ENCODE results near the gene XPO1. TPM values are rescaled to one million over a fixed set of nuclear protein-coding genes. Genes with fewer than 3 reads are reported as not detected.

The XPO1 gene
- total RNA-seq, 1 donor from 2014 or later = 140 TPM

GRCh38 chr2:61566566-61566965, 28.4 kb upstream of the XPO1 start:
- no peak for DNase-seq (ENCODE audit: low read depth)
- no peak for FAIRE-seq
- H3K36me3 ChIP-seq (ENCODE audit: control insufficient read depth, insufficient read depth, low read length) = no peaks in the 10 kb centered on the region
- H3K27me3 ChIP-seq (ENCODE audit: control insufficient read depth, insufficient read depth, low read length) = no peaks in the 10 kb centered on the region
- H3K4me3 ChIP-seq (ENCODE audit: low read depth, low read length) = no peak overlapping the region
- no peak for TF ChIP-seq CTCF (IDR thresholded peaks at IDR 0.05; ENCODE audit: insufficient read depth, low read length, severe bottlenecking)

GRCh38 chr2:61562615-61563014, 24.5 kb upstream of the XPO1 start:
- no peak overlapping the region for H3K4me3 ChIP-seq (ENCODE audit: low read depth, low read length)
- H3K36me3 ChIP-seq (ENCODE audit: control insufficient read depth, insufficient read depth, low read length) = no peaks in the 10 kb centered on the region
- FAIRE-seq = no peak
- H3K27me3 ChIP-seq (ENCODE audit: control insufficient read depth, insufficient read depth, low read length) = no peaks in the 10 kb centered on the region
- TF ChIP-seq CTCF (IDR thresholded peaks at IDR 0.05; ENCODE audit: insufficient read depth, low read length, severe bottlenecking) = no peak
- no peak for DNase-seq (ENCODE audit: low read depth)

GRCh38 chr2:61558160-61558559, 20.0 kb upstream of the XPO1 start:
- no peak for TF ChIP-seq CTCF (IDR thresholded peaks at IDR 0.05; ENCODE audit: insufficient read depth, low read length, severe bottlenecking)
- DNase-seq (ENCODE audit: low read depth) = no peak
- Histone ChIP-seq H3K36me3 (ENCODE audit: control insufficient read depth, insufficient read depth, low read length) (no peaks in the 10 kb centered on the region), H3K4me3 (ENCODE audit: low read depth, low read length) (no peak overlapping the region), H3K27me3 (ENCODE audit: control insufficient read depth, insufficient read depth, low read length) (no peaks in the 10 kb centered on the region)
- FAIRE-seq = no peak

GRCh38 chr2:61557381-61557780, 19.2 kb upstream of the XPO1 start:
- no peaks in the 10 kb centered on the region for H3K27me3 ChIP-seq (ENCODE audit: control insufficient read depth, insufficient read depth, low read length)
- TF ChIP-seq CTCF (IDR thresholded peaks at IDR 0.05; ENCODE audit: insufficient read depth, low read length, severe bottlenecking) = no peak
- H3K4me3 ChIP-seq (ENCODE audit: low read depth, low read length) = no peak overlapping the region
- FAIRE-seq (no peak), DNase-seq (ENCODE audit: low read depth) (no peak)
- no peaks in the 10 kb centered on the region for H3K36me3 ChIP-seq (ENCODE audit: control insufficient read depth, insufficient read depth, low read length)

GRCh38 chr2:61554604-61555003, 16.4 kb upstream of the XPO1 start:
- TF ChIP-seq CTCF (IDR thresholded peaks at IDR 0.05; ENCODE audit: insufficient read depth, low read length, severe bottlenecking) = no peak
- no peaks in the 10 kb centered on the region for H3K27me3 ChIP-seq (ENCODE audit: control insufficient read depth, insufficient read depth, low read length)
- no peaks in the 10 kb centered on the region for H3K36me3 ChIP-seq (ENCODE audit: control insufficient read depth, insufficient read depth, low read length)
- H3K4me3 ChIP-seq (ENCODE audit: low read depth, low read length) = no peak overlapping the region
- no peak for DNase-seq (ENCODE audit: low read depth)
- no peak for FAIRE-seq

GRCh38 chr2:61550375-61551209, 12.4 kb upstream of the XPO1 start:
- no peak for DNase-seq (ENCODE audit: low read depth)
- no peak for TF ChIP-seq CTCF (IDR thresholded peaks at IDR 0.05; ENCODE audit: insufficient read depth, low read length, severe bottlenecking)
- H3K4me3 ChIP-seq (ENCODE audit: low read depth, low read length) = no peak overlapping the region
- no peak for FAIRE-seq
- H3K27me3 ChIP-seq (ENCODE audit: control insufficient read depth, insufficient read depth, low read length) = no peaks in the 10 kb centered on the region
- no peaks in the 10 kb centered on the region for H3K36me3 ChIP-seq (ENCODE audit: control insufficient read depth, insufficient read depth, low read length)

All from bronchial epithelial cell (primary cell).